SK-N-SH treated with all-trans-retinoic acid at 6 μM for 48 hours (cell line): Measurements from ENCODE around the gene GC.

Experiments
- ATAC-seq: fragments of 200-7000 bp; cut with Tn5 transposase; 3 replicates; pipeline ENCODE4 v1.9.1; 2020; ENCODE audit warnings: mild to moderate bottlenecking, moderate library complexity
- BACH2 ChIP-seq: fragments of 250-450 bp; sonication (Bioruptor Pico); IDR thresholded peaks from 2 replicates; pipeline ENCODE4 v1.9.0; 2021; ENCODE audit warnings: mild to moderate bottlenecking, borderline replicate concordance
- CREB5 ChIP-seq: fragments of 250-450 bp; sonication (Bioruptor Pico); IDR thresholded peaks from 2 replicates; pipeline ENCODE4 v1.5.1; 2020; ENCODE audit warnings: low read depth, mild to moderate bottlenecking, moderate library complexity
- CSDC2 ChIP-seq: fragments of 250-450 bp; sonication (Bioruptor Pico); IDR thresholded peaks from 2 replicates; pipeline ENCODE4 v1.5.0; 2020; ENCODE audit warnings: mild to moderate bottlenecking, moderate library complexity
- ESRRG ChIP-seq: fragments of 250-450 bp; sonication (Bioruptor Pico); IDR thresholded peaks from 2 replicates; pipeline ENCODE4 v1.6.1; 2021; ENCODE audit warnings: mild to moderate bottlenecking
- GLIS3 ChIP-seq: fragments of 250-450 bp; sonication (Bioruptor Pico); IDR thresholded peaks from 2 replicates; pipeline ENCODE4 v1.5.0; 2020; ENCODE audit warnings: mild to moderate bottlenecking, moderate library complexity
- ISL1 ChIP-seq: fragments of 250-450 bp; sonication (Bioruptor Pico); IDR thresholded peaks from 2 replicates; pipeline ENCODE4 v2.1.2; 2022; ENCODE audit warnings: mild to moderate bottlenecking, moderate library complexity
- OSR1 ChIP-seq: fragments of 250-450 bp; sonication (Bioruptor Pico); IDR thresholded peaks from 2 replicates; pipeline ENCODE4 v1.8.0; 2022; ENCODE audit warnings: moderate library complexity, mild to moderate bottlenecking, inconsistent platforms
- PATZ1 ChIP-seq: fragments of 250-450 bp; sonication (Bioruptor Pico); IDR thresholded peaks from 2 replicates; pipeline ENCODE4 v1.8.0; 2020; ENCODE audit warnings: mild to moderate bottlenecking, moderate library complexity, borderline replicate concordance
- RARB ChIP-seq: fragments of 250-450 bp; sonication (Bioruptor Pico); IDR thresholded peaks from 2 replicates; pipeline ENCODE4 v1.8.0; 2021; ENCODE audit warnings: mild to moderate bottlenecking, moderate library complexity
- SNAI2 ChIP-seq: fragments of 250-450 bp; sonication (Bioruptor Pico); IDR thresholded peaks from 2 replicates; pipeline ENCODE4 v1.5.0; 2020; ENCODE audit warnings: mild to moderate bottlenecking, moderate library complexity
- TCF4 ChIP-seq: fragments of 250-450 bp; sonication (Bioruptor Pico); IDR thresholded peaks from 2 replicates; pipeline ENCODE4 v1.8.0; 2021; ENCODE audit warnings: mild to moderate bottlenecking, moderate library complexity, borderline replicate concordance
- TOX ChIP-seq: fragments of 250-450 bp; sonication (Bioruptor Pico); IDR thresholded peaks from 2 replicates; pipeline ENCODE4 v1.8.0; 2021; ENCODE audit warnings: mild to moderate bottlenecking, moderate library complexity, borderline replicate concordance
- ZC3H10 ChIP-seq: fragments of 250-450 bp; sonication (Bioruptor Pico); IDR thresholded peaks from 2 replicates; pipeline ENCODE4 v1.5.1; 2021; ENCODE audit warnings: mild to moderate bottlenecking, moderate library complexity
- ZFP3 ChIP-seq: fragments of 250-450 bp; sonication (Bioruptor Pico); IDR thresholded peaks from 2 replicates; pipeline ENCODE4 v1.5.0; 2020; ENCODE audit warnings: mild to moderate bottlenecking, moderate library complexity
- ZFP30 ChIP-seq: fragments of 450-650 bp; formaldehyde crosslinking; IDR thresholded peaks from 2 replicates; pipeline ENCODE4 v1.5.0; 2022; ENCODE audit warnings: mild to moderate bottlenecking, moderate library complexity
- ZNF565 ChIP-seq: fragments of 450-650 bp; formaldehyde crosslinking; conservative IDR thresholded peaks from 2 replicates; pipeline ENCODE4 v1.5.0; 2020; ENCODE audit warnings: low read depth, mild to moderate bottlenecking, moderate library complexity
- ZNF70 ChIP-seq: fragments of 450-650 bp; formaldehyde crosslinking; IDR thresholded peaks from 2 replicates; pipeline ENCODE4 v1.5.0; 2020; ENCODE audit warnings: mild to moderate bottlenecking, moderate library complexity
- ZNF8 ChIP-seq: fragments of 450-650 bp; formaldehyde crosslinking; IDR thresholded peaks from 2 replicates; pipeline ENCODE4 v1.5.0; 2020; ENCODE audit warnings: mild to moderate bottlenecking, moderate library complexity
- TF ChIP-seq, protein P1 (sequence below): fragments of 250-450 bp; sonication (Bioruptor Pico); IDR thresholded peaks from 2 replicates; pipeline ENCODE4 v1.8.0; 2021; ENCODE audit warnings: low read depth, mild to moderate bottlenecking, moderate library complexity, borderline replicate concordance
- TF ChIP-seq, protein P2 (sequence below): fragments of 250-450 bp; sonication (Bioruptor Pico); IDR thresholded peaks from 2 replicates; pipeline ENCODE4 v1.5.1; 2021; ENCODE audit warnings: mild to moderate bottlenecking, moderate library complexity
- TF ChIP-seq, protein P3 (sequence below): fragments of 250-450 bp; sonication (Bioruptor Pico); IDR thresholded peaks from 2 replicates; pipeline ENCODE4 v1.5.0; 2020; ENCODE audit warnings: mild to moderate bottlenecking, moderate library complexity

GC gene

DNA sequence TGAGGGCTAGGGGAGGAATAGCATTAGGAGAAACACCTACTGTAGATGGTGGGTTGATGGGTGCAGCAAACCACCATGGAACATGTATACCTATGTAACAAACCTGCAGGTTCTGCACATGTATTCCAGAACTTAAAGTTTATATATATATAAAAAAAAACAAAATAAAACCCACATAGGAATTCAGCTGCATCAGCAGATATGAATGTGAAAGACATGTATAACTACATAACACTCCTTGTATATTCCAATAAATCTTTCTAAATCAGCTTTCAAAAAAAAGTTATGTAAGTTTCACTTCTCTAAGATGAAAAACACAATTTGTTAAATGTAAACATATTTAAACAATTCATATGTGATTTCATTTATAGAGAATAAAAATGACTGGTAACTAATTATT, 6.0 kb downstream of the GC start:
- no peak for ATAC-seq
- TF ChIP-seq RARB (CRISPR knock-in tag) (no peak), TCF4 (no peak), ZFP3 (CRISPR knock-in tag) (no peak), ZNF70 (CRISPR knock-in tag) (no peak), CREB5 (CRISPR knock-in tag) (no peak), ISL1 (no peak), GLIS3 (CRISPR knock-in tag) (no peak), ZNF565 (CRISPR knock-in tag) (no peak), SNAI2 (CRISPR knock-in tag) (no peak), ESRRG (CRISPR knock-in tag) (no peak), CSDC2 (CRISPR knock-in tag) (no peak), ZNF8 (CRISPR knock-in tag) (no peak), OSR1 (no peak)
- TF ChIP-seq, protein P1, sequence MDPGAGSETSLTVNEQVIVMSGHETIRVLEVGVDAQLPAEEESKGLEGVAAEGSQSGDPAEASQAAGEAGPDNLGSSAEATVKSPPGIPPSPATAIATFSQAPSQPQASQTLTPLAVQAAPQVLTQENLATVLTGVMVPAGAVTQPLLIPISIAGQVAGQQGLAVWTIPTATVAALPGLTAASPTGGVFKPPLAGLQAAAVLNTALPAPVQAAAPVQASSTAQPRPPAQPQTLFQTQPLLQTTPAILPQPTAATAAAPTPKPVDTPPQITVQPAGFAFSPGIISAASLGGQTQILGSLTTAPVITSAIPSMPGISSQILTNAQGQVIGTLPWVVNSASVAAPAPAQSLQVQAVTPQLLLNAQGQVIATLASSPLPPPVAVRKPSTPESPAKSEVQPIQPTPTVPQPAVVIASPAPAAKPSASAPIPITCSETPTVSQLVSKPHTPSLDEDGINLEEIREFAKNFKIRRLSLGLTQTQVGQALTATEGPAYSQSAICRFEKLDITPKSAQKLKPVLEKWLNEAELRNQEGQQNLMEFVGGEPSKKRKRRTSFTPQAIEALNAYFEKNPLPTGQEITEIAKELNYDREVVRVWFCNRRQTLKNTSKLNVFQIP (CRISPR knock-in tag): no peak
- TF ChIP-seq, protein P2, sequence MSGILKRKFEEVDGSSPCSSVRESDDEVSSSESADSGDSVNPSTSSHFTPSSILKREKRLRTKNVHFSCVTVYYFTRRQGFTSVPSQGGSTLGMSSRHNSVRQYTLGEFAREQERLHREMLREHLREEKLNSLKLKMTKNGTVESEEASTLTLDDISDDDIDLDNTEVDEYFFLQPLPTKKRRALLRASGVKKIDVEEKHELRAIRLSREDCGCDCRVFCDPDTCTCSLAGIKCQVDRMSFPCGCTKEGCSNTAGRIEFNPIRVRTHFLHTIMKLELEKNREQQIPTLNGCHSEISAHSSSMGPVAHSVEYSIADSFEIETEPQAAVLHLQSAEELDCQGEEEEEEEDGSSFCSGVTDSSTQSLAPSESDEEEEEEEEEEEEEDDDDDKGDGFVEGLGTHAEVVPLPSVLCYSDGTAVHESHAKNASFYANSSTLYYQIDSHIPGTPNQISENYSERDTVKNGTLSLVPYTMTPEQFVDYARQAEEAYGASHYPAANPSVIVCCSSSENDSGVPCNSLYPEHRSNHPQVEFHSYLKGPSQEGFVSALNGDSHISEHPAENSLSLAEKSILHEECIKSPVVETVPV: no peak

- no peak for ATAC-seq
- TF ChIP-seq PATZ1 (CRISPR knock-in tag) (no peak), SNAI2 (CRISPR knock-in tag) (no peak), TCF4 (no peak), TOX (no peak), ZC3H10 (no peak), CREB5 (CRISPR knock-in tag) (no peak), ZNF8 (CRISPR knock-in tag) (no peak), CSDC2 (CRISPR knock-in tag) (no peak), BACH2 (no peak), ZFP30 (no peak), OSR1 (no peak), GLIS3 (CRISPR knock-in tag) (no peak)
- TF ChIP-seq, protein P1 (CRISPR knock-in tag): no peak
- TF ChIP-seq, protein P3, sequence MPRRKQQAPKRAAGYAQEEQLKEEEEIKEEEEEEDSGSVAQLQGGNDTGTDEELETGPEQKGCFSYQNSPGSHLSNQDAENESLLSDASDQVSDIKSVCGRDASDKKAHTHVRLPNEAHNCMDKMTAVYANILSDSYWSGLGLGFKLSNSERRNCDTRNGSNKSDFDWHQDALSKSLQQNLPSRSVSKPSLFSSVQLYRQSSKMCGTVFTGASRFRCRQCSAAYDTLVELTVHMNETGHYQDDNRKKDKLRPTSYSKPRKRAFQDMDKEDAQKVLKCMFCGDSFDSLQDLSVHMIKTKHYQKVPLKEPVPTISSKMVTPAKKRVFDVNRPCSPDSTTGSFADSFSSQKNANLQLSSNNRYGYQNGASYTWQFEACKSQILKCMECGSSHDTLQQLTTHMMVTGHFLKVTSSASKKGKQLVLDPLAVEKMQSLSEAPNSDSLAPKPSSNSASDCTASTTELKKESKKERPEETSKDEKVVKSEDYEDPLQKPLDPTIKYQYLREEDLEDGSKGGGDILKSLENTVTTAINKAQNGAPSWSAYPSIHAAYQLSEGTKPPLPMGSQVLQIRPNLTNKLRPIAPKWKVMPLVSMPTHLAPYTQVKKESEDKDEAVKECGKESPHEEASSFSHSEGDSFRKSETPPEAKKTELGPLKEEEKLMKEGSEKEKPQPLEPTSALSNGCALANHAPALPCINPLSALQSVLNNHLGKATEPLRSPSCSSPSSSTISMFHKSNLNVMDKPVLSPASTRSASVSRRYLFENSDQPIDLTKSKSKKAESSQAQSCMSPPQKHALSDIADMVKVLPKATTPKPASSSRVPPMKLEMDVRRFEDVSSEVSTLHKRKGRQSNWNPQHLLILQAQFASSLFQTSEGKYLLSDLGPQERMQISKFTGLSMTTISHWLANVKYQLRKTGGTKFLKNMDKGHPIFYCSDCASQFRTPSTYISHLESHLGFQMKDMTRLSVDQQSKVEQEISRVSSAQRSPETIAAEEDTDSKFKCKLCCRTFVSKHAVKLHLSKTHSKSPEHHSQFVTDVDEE: no peak
These were observed 8.4 kb downstream of the GC start for GRCh38 chr4:71775449-71775848.
